LoVo (cell line): ENCODE data around the gene FAM53B.
A peak's percentile ranks its signal among the peaks of the same experiment; 100 is the strongest.

Experiments used
- DNase-seq: peaks from one replicate; pipeline ENCODE4 v3.0.0-alpha.2; 2016; ENCODE audit warnings: low spot score

The FAM53B gene

GRCh38 chr10:124728071-124728829 lies 15.9 kb downstream of the FAM53B start:
- DNase-seq: no peak

- DNase-seq: no peak
These were observed 16.7 kb downstream of the FAM53B start for GRCh38 chr10:124727361-124727960.

GRCh38 chr10:124725791-124726190 lies 18.4 kb downstream of the FAM53B start:
- DNase-seq: no peak

GRCh38 chr10:124725171-124725631 lies 19.0 kb downstream of the FAM53B start:
- DNase-seq: no peak

GRCh38 chr10:124724279-124725027 lies 19.7 kb downstream of the FAM53B start:
- DNase-seq: no peak

GRCh38 chr10:124723826-124724225 lies 20.4 kb downstream of the FAM53B start:
- DNase-seq: no peak

GRCh38 chr10:124722798-124723783 lies 21.1 kb downstream of the FAM53B start:
- DNase-seq: no peak

- DNase-seq: no peak
These were observed 22.7 kb downstream of the FAM53B start for GRCh38 chr10:124721330-124722045.

GRCh38 chr10:124719213-124719851 lies 24.8 kb downstream of the FAM53B start:
- DNase-seq: peak; percentile 81

- DNase-seq: no peak
These were observed 26.1 kb downstream of the FAM53B start for GRCh38 chr10:124717911-124718741.

- DNase-seq: no peak
These were observed 27.0 kb downstream of the FAM53B start for GRCh38 chr10:124717041-124717757.

- no peak for DNase-seq
These were observed 27.8 kb downstream of the FAM53B start for GRCh38 chr10:124716369-124716768.

- no peak for DNase-seq
These were observed 28.7 kb downstream of the FAM53B start for GRCh38 chr10:124715439-124715838.

GRCh38 chr10:124713679-124714255 lies 30.4 kb downstream of the FAM53B start:
- DNase-seq: no peak

GRCh38 chr10:124712704-124713407 lies 31.3 kb downstream of the FAM53B start:
- no peak for DNase-seq

- DNase-seq: no peak
These were observed 33.0 kb downstream of the FAM53B start for GRCh38 chr10:124711145-124711544.

GRCh38 chr10:124710266-124710881 lies 33.8 kb downstream of the FAM53B start:
- DNase-seq: no peak
